Right lobe of liver (tissue), 4 donors: ENCODE measurements around the gene ALAS2.
"Not testable (repeated sequence)": the region's sequence is repeated elsewhere in the genome, so short reads cannot be mapped to it uniquely, and the experiment has no call there.

ENCODE experiments used
- CTCF ChIP-seq, 4 donors: fragments of 200-600 bp in 3 of 4; fragments of 450-650 bp in 1 of 4; IDR thresholded peaks; one replicate each; pipeline versions ENCODE4 v1.5.1 to v1.8.0; 2016 to 2022; ENCODE audit warnings: antibody characterized with exemption in 4 of 4, mild to moderate bottlenecking in 2 of 4
- POLR2A ChIP-seq: fragments of 450-650 bp; IDR thresholded peaks from one replicate; pipeline ENCODE4 v1.6.1; 2017; ENCODE audit warnings: antibody characterized with exemption, mild to moderate bottlenecking
- donor health status: DM: no; HTN: no; CAD: no.
- donor health status: DM: no; HTN: no; CAD: no.
- donor health status: DM: no; HTN: yes; CAD: no.

GRCh38 chrX:54983306-54983705 is 47.5 kb downstream of the ALAS2 start:
- not testable (repeated sequence) for TF ChIP-seq CTCF (IDR thresholded peaks at IDR 0.05); POLR2A
